A549 (cell line): ENCODE results near the gene DHX16. TPM values are rescaled to one million over a fixed set of nuclear protein-coding genes. Genes with fewer than 3 reads are reported as not detected.

Experiments
- ATAC-seq, 2 experiments: fragments of 200-7000 bp in 1 of 2; fragments of >200 bp in 1 of 2; cut with Nextera tagmentation in 1 of 2; cut with Tn5 transposase in 1 of 2; 3 replicates each; pipeline versions ENCODE4 v1.8.0 to v1.9.1; 2018 to 2020; ENCODE audit warnings: mild to moderate bottlenecking in 1 of 2, moderate library complexity in 1 of 2
- CTCF ChIA-PET: fragments of 300-600 bp; sonication (Branson Sonifier 250); formaldehyde crosslinking; extraction: SDS; loops from one replicate; lab custom pipeline; 2021; ENCODE audit warnings: antibody characterized with exemption, inconsistent platforms; lab: Yijun Ruan, JAX
- POLR2A ChIA-PET: fragments of 350-600 bp; formaldehyde crosslinking; extraction: SDS; loops from one replicate; lab custom pipeline; 2021; ENCODE audit warnings: antibody characterized with exemption, inconsistent platforms; lab: Yijun Ruan, JAX
- DNase-seq, 2 experiments: peaks; one replicate each; pipeline versions ENCODE4 v3.0.0 to v3.0.0-alpha.2; 2011 to 2016; ENCODE audit warnings: low read depth in 1 of 2, low spot score in 1 of 2
- FAIRE-seq: peaks from 2 replicates; lab custom pipeline; 2011; peaks lifted over from hg19 to GRCh38; lab: Jason Lieb, UNC
- H3K27ac ChIP-seq, 2 experiments: fragments of >200 bp; sonication (Bioruptor Twin); formaldehyde crosslinking; 3 replicates each; pipeline ENCODE4 v1.5.1; 2016 to 2017
- H3K4me1 ChIP-seq: fragments of >200 bp; sonication (Bioruptor Twin); formaldehyde crosslinking; 3 replicates; pipeline ENCODE4 v1.6.1; 2016
- H3K4me2 ChIP-seq: fragments of >200 bp; sonication (Bioruptor Twin); formaldehyde crosslinking; 3 replicates; pipeline ENCODE4 v1.6.1; 2016
- H3K4me3 ChIP-seq: fragments of >200 bp; sonication (Bioruptor Twin); formaldehyde crosslinking; 3 replicates; pipeline ENCODE4 v1.5.1; 2016
- H3K9me3 ChIP-seq: fragments of >200 bp; sonication (Bioruptor Twin); formaldehyde crosslinking; 3 replicates; pipeline ENCODE4 v1.6.1; 2016
- CBX8 ChIP-seq: fragments of 200-600 bp; sonication (generic); IDR thresholded peaks from 2 replicates; pipeline ENCODE4 v1.6.1; 2016
- CEBPB ChIP-seq, 2 experiments: fragments of >200 bp in 1 of 2; sonication (Bioruptor Twin) in 1 of 2; formaldehyde crosslinking in 1 of 2; IDR thresholded peaks; 2 replicates each; pipeline ENCODE4 v1.6.1; 2012 to 2016
- CHD2 ChIP-seq: fragments of 150-350 bp; IDR thresholded peaks from 2 replicates; pipeline ENCODE4 v1.6.1; 2014; ENCODE audit warnings: low read length; ENCODE audit not compliant: partially characterized antibody
- CHD4 ChIP-seq: fragments of 200-600 bp; sonication (generic); IDR thresholded peaks from 2 replicates; pipeline ENCODE4 v1.6.1; 2016; ENCODE audit warnings: antibody characterized with exemption, mild to moderate bottlenecking, borderline replicate concordance
- EP300 ChIP-seq, 2 experiments: fragments of >200 bp; sonication (Bioruptor Twin); formaldehyde crosslinking; IDR thresholded peaks; 2 replicates in 1 of 2; 3 replicates in 1 of 2; pipeline ENCODE4 v1.6.1; 2016 to 2017
- FOSB ChIP-seq: fragments of 250-450 bp; sonication (Bioruptor Pico); IDR thresholded peaks from 2 replicates; pipeline ENCODE4 v1.5.0; 2020; ENCODE audit warnings: mild to moderate bottlenecking, moderate library complexity
- FOSL2 ChIP-seq, 2 experiments: fragments of 450-650 bp in 1 of 2; fragments of >200 bp in 1 of 2; sonication (Bioruptor Twin) in 1 of 2; formaldehyde crosslinking; IDR thresholded peaks; 2 replicates each; pipeline versions ENCODE4 v1.5.0 to v1.6.1; 2016 to 2020; ENCODE audit warnings: mild to moderate bottlenecking in 1 of 2, moderate library complexity in 1 of 2
- FOXS1 ChIP-seq: fragments of 250-450 bp; sonication (Bioruptor Pico); IDR thresholded peaks from 2 replicates; pipeline ENCODE4 v1.5.0; 2020; ENCODE audit warnings: mild to moderate bottlenecking, moderate library complexity
- GATA3 ChIP-seq: IDR thresholded peaks from 2 replicates; pipeline ENCODE4 v1.6.1; 2012; ENCODE audit warnings: borderline replicate concordance
- HDAC2 ChIP-seq: fragments of 200-600 bp; sonication (generic); IDR thresholded peaks from 2 replicates; pipeline ENCODE4 v1.6.1; 2016
- HOXB13 ChIP-seq: fragments of 250-450 bp; sonication (Bioruptor Pico); IDR thresholded peaks from 2 replicates; pipeline ENCODE4 v1.5.0; 2020; ENCODE audit warnings: low read depth, mild to moderate bottlenecking, moderate library complexity
- HOXB5 ChIP-seq: fragments of 250-450 bp; sonication (Bioruptor Pico); IDR thresholded peaks from 2 replicates; pipeline ENCODE4 v1.5.0; 2020; ENCODE audit warnings: mild to moderate bottlenecking, moderate library complexity
- KDM1A ChIP-seq: fragments of 200-600 bp; sonication (generic); IDR thresholded peaks from 2 replicates; pipeline ENCODE4 v1.6.1; 2016; ENCODE audit warnings: low read depth, mild to moderate bottlenecking
- MAFK ChIP-seq: fragments of 450-650 bp; IDR thresholded peaks from 2 replicates; pipeline ENCODE4 v1.6.1; 2014; ENCODE audit not compliant: partially characterized antibody
- MAZ ChIP-seq: fragments of 150-350 bp; IDR thresholded peaks from 2 replicates; pipeline ENCODE4 v1.6.1; 2014; ENCODE audit warnings: antibody characterized with exemption, low read depth, low read length, borderline replicate concordance
- NR3C1 ChIP-seq: fragments of >200 bp; sonication (Bioruptor Twin); formaldehyde crosslinking; IDR thresholded peaks from 3 replicates; pipeline ENCODE4 v1.6.1; 2017
- POLR2A ChIP-seq: IDR thresholded peaks from 2 replicates; pipeline ENCODE4 v1.6.1; 2012; ENCODE audit warnings: mild to moderate bottlenecking, low read length
- POLR2AphosphoS2 ChIP-seq: conservative IDR thresholded peaks from 2 replicates; pipeline ENCODE4 v1.6.1; 2012; ENCODE audit warnings: low read length, improper control_type of control experiment, inconsistent platforms
- RAD21 ChIP-seq, 2 experiments: fragments of >200 bp in 1 of 2; sonication (Bioruptor Twin) in 1 of 2; formaldehyde crosslinking in 1 of 2; IDR thresholded peaks in 1 of 2; conservative IDR thresholded peaks in 1 of 2; 2 replicates in 1 of 2; 3 replicates in 1 of 2; pipeline ENCODE4 v1.6.1; 2012 to 2018; ENCODE audit warnings: inconsistent platforms in 1 of 2
- RNF2 ChIP-seq: fragments of 200-600 bp; sonication (generic); IDR thresholded peaks from 2 replicates; pipeline ENCODE4 v1.6.1; 2016; ENCODE audit warnings: low read depth, mild to moderate bottlenecking, antibody characterized with exemption, moderate library complexity, borderline replicate concordance
- SMC3 ChIP-seq: fragments of >200 bp; sonication (Bioruptor Twin); formaldehyde crosslinking; IDR thresholded peaks from 3 replicates; pipeline ENCODE4 v1.6.1; 2018; ENCODE audit warnings: inconsistent platforms
- SREBF2 ChIP-seq: fragments of 450-650 bp; IDR thresholded peaks from 2 replicates; pipeline ENCODE4 v1.6.1; 2014; ENCODE audit warnings: mild to moderate bottlenecking, moderate library complexity
- ZSCAN20 ChIP-seq: fragments of 250-450 bp; sonication (Bioruptor Pico); IDR thresholded peaks from 2 replicates; pipeline ENCODE4 v1.8.0; 2022; ENCODE audit warnings: mild to moderate bottlenecking, moderate library complexity
- WGBS: methylation state at CpG from one replicate; pipeline ENCODE4 v1.1.6; 2017; ENCODE audit errors: missing lambda C conversion rate; 5-methylcytosine and 5-hydroxymethylcytosine counted together
- polyA plus RNA-seq, 4 experiments: library from polyadenylated mRNA; depleted of rRNA in 3 of 4; stranded (reverse); fragments of >200 nt; fragmentation: RNase III in 1 of 4; extraction: RNeasy Plus Mini Kit Qiagen cat#74134 plus additional on column Dnase treatment in 1 of 4; gene quantifications; 2 replicates in 3 of 4; 3 replicates in 1 of 4; pipeline ENCODE4 v1.2.3, GENCODE V29; 2011 to 2017
- TF ChIP-seq, protein P1 (sequence below): fragments of 200-600 bp; sonication (generic); IDR thresholded peaks from 2 replicates; pipeline ENCODE4 v1.6.1; 2016; ENCODE audit warnings: antibody characterized with exemption, mild to moderate bottlenecking, moderate library complexity
- TF ChIP-seq, protein P2 (sequence below): fragments of >200 bp; sonication (Bioruptor Twin); formaldehyde crosslinking; IDR thresholded peaks from 2 replicates; pipeline ENCODE4 v1.6.1; 2016
- TF ChIP-seq, protein P3 (sequence below): fragments of 250-450 bp; sonication (Bioruptor Pico); IDR thresholded peaks from 2 replicates; pipeline ENCODE4 v1.5.0; 2021; ENCODE audit warnings: mild to moderate bottlenecking, moderate library complexity, borderline replicate concordance
- TF ChIP-seq, protein P4 (sequence below): fragments of >200 bp; sonication (Bioruptor Twin); formaldehyde crosslinking; IDR thresholded peaks from 3 replicates; pipeline ENCODE4 v1.6.1; 2016

Gene DHX16
- polyA plus RNA-seq, 2 of the 4 experiments (the other 2 are of a cell fraction), result 31.6 TPM

DNA sequence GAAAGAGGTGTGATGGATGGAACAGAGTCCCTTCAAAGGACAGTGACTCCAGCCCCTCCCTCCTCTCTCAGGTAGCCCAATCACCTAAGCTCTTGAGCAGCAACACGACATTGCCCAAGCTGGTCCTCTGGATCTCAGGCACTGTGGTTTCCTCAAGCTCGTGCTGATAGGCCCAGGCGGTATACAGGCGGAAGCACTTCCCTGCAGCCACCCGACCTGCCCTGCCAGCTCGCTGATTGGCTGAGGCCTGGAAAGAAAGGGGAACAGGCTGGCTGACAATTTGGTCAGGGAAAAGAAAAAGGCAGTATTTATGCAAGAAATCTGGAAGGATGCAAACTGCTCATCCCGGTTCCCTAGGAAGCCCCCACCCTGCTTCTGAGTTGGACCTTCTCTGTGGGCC is 16.3 kb downstream of the DHX16 start:
- TF ChIP-seq FOSL2 (IDR thresholded peaks at IDR 0.05) (no peak), FOSL2 (CRISPR knock-in tag; IDR thresholded peaks at IDR 0.05) (no peak), ZSCAN20 (CRISPR knock-in tag) (no peak), CHD2 (no peak), NR3C1 (no peak), MAFK (no peak), GATA3 (no peak), SMC3 (no peak), MAZ (no peak), RNF2 (no peak), HOXB5 (CRISPR knock-in tag) (no peak), SREBF2 (no peak), RAD21 (conservative IDR thresholded peaks at IDR 0.05 in 1 of 2, IDR thresholded peaks at IDR 0.05 in 1 of 2) (no peak), CBX8 (no peak), CHD4 (no peak), FOSB (CRISPR knock-in tag) (no peak)
- TF ChIP-seq, protein P1, sequence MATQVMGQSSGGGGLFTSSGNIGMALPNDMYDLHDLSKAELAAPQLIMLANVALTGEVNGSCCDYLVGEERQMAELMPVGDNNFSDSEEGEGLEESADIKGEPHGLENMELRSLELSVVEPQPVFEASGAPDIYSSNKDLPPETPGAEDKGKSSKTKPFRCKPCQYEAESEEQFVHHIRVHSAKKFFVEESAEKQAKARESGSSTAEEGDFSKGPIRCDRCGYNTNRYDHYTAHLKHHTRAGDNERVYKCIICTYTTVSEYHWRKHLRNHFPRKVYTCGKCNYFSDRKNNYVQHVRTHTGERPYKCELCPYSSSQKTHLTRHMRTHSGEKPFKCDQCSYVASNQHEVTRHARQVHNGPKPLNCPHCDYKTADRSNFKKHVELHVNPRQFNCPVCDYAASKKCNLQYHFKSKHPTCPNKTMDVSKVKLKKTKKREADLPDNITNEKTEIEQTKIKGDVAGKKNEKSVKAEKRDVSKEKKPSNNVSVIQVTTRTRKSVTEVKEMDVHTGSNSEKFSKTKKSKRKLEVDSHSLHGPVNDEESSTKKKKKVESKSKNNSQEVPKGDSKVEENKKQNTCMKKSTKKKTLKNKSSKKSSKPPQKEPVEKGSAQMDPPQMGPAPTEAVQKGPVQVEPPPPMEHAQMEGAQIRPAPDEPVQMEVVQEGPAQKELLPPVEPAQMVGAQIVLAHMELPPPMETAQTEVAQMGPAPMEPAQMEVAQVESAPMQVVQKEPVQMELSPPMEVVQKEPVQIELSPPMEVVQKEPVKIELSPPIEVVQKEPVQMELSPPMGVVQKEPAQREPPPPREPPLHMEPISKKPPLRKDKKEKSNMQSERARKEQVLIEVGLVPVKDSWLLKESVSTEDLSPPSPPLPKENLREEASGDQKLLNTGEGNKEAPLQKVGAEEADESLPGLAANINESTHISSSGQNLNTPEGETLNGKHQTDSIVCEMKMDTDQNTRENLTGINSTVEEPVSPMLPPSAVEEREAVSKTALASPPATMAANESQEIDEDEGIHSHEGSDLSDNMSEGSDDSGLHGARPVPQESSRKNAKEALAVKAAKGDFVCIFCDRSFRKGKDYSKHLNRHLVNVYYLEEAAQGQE, result no peak
- Histone ChIP-seq H3K4me1 (no peaks in the 10 kb centered on the region), H3K27ac (no peak overlapping the region), H3K9me3 (no peaks in the 10 kb centered on the region), H3K4me2 (no peak overlapping the region), H3K4me3 (no peak overlapping the region)
- POLR2A ChIA-PET, result no interaction called here
- no peak for FAIRE-seq
- CTCF ChIA-PET, result interaction anchor here (1.0 to 1.5 kb wide), 3 partner anchors 16 to 124 kb away, joined by 3 to 5 read pairs (median 3); no protein-coding TSS in a partner anchor
- WGBS, result 93% methylated on average over 7 of the region's 7 CpGs
- no peak for DNase-seq
- ATAC-seq, result peak in 1 of 2 experiments; percentile 30; a peak in 1 of 6 replicates

DNA sequence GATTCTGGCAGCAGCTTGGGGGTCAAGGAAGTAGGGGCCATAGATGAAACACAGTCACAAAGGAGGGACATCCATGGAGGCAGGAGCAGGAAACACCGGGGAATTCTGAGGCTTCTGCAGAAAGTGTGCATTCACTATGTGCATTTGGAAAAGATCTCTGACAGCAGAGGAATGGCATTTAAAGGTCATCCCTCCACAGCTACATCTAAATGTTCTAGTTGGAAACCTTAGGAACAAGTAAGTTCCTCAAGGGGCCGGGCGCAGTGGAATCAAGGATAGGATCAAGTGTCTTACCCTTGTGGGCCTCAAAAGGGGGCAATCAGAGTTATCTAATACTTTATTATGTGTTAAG is 17.1 kb downstream of the DHX16 start:
- Histone ChIP-seq H3K4me1 (no peaks in the 10 kb centered on the region), H3K9me3 (no peaks in the 10 kb centered on the region), H3K4me3 (no peak overlapping the region), H3K27ac (no peak overlapping the region), H3K4me2 (no peak overlapping the region)
- no peak for FAIRE-seq
- POLR2A ChIA-PET, result no interaction called here
- ATAC-seq, result no peak
- DNase-seq, result no peak
- CTCF ChIA-PET, result interaction anchor here (1.2 to 1.5 kb wide), 3 partner anchors 15 to 75 kb away, joined by 3 to 5 read pairs (median 3); no protein-coding TSS in a partner anchor
- 92% methylated on average over 3 of the region's 3 CpGs for WGBS
- TF ChIP-seq EP300 (IDR thresholded peaks at IDR 0.05) (no peak), FOXS1 (no peak), HDAC2 (no peak), KDM1A (no peak), HOXB13 (CRISPR knock-in tag) (no peak), NR3C1 (no peak), CEBPB (IDR thresholded peaks at IDR 0.05) (no peak), POLR2AphosphoS2 (no peak), SREBF2 (no peak), POLR2A (no peak), FOSB (CRISPR knock-in tag) (no peak)
- TF ChIP-seq, protein P2, sequence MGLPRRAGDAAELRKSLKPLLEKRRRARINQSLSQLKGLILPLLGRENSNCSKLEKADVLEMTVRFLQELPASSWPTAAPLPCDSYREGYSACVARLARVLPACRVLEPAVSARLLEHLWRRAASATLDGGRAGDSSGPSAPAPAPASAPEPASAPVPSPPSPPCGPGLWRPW, result no peak
- TF ChIP-seq, protein P3, sequence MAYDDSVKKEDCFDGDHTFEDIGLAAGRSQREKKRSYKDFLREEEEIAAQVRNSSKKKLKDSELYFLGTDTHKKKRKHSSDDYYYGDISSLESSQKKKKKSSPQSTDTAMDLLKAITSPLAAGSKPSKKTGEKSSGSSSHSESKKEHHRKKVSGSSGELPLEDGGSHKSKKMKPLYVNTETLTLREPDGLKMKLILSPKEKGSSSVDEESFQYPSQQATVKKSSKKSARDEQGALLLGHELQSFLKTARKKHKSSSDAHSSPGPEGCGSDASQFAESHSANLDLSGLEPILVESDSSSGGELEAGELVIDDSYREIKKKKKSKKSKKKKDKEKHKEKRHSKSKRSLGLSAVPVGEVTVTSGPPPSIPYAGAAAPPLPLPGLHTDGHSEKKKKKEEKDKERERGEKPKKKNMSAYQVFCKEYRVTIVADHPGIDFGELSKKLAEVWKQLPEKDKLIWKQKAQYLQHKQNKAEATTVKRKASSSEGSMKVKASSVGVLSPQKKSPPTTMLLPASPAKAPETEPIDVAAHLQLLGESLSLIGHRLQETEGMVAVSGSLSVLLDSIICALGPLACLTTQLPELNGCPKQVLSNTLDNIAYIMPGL (CRISPR knock-in tag), result no peak
- TF ChIP-seq, protein P4, sequence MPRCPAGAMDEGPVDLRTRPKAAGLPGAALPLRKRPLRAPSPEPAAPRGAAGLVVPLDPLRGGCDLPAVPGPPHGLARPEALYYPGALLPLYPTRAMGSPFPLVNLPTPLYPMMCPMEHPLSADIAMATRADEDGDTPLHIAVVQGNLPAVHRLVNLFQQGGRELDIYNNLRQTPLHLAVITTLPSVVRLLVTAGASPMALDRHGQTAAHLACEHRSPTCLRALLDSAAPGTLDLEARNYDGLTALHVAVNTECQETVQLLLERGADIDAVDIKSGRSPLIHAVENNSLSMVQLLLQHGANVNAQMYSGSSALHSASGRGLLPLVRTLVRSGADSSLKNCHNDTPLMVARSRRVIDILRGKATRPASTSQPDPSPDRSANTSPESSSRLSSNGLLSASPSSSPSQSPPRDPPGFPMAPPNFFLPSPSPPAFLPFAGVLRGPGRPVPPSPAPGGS, result no peak
